Coronary artery (tissue), 2 donors: Measurements from ENCODE around the gene TRIM69.

Source experiments
- DNase-seq: peaks from one replicate; pipeline ENCODE4 v3.0.0-alpha.2; 2017; ENCODE audit warnings: low spot score
- H3K27ac ChIP-seq, 2 donors: fragments of 200-600 bp; sonication (generic); one replicate each; pipeline ENCODE4 v1.5.1; 2016 to 2019
- H3K4me3 ChIP-seq: fragments of 200-600 bp; sonication (generic); 2 replicates; pipeline ENCODE4 v1.5.1; 2016; ENCODE audit warnings: mild to moderate bottlenecking, moderate library complexity
- CTCF ChIP-seq: fragments of 200-600 bp; sonication (generic); IDR thresholded peaks from one replicate; pipeline ENCODE4 v1.5.1; 2019; ENCODE audit warnings: antibody characterized with exemption

Gene TRIM69

GRCh38 chr15:44705986-44706385 is 30.3 kb upstream of the TRIM69 start:
- DNase-seq, result no peak
- H3K4me3 ChIP-seq, result no peak overlapping the region
- no peak overlapping the region for H3K27ac ChIP-seq
- TF ChIP-seq CTCF, result no peak

- no peak for DNase-seq
Observed at GRCh38 chr15:44706401-44706800, 29.9 kb upstream of the TRIM69 start.

GRCh38 chr15:44706946-44707636 is 29.2 kb upstream of the TRIM69 start:
- H3K27ac ChIP-seq, result no peak overlapping the region
- DNase-seq, result no peak
- no peak for TF ChIP-seq CTCF
- no peak overlapping the region for H3K4me3 ChIP-seq

More at GRCh38 chr15:44706401-44706800, 29.9 kb upstream of the TRIM69 start:
- Histone ChIP-seq H3K27ac (no peak overlapping the region), H3K4me3 (no peak overlapping the region)
- TF ChIP-seq CTCF, result no peak

- DNase-seq, result no peak
- no peak for TF ChIP-seq CTCF
- peak overlapping the region; percentile 94 for H3K4me3 ChIP-seq
- H3K27ac ChIP-seq, result peak overlapping the region; percentile 96 to 99
Observed at GRCh38 chr15:44710236-44711095, 25.9 kb upstream of the TRIM69 start.

- H3K4me3 ChIP-seq, result peak within 1 kb of the TSS; percentile 94
Observed at GRCh38 chr15:44711096-44711742, 25.1 kb upstream of the TRIM69 start, which contains the start of the genes B2M and PATL2. Gene B2M, plus strand, starts transcription at chr15:44711517. Its CDS starts 30 bp downstream, at chr15:44711547. Gene PATL2, minus strand, starts transcription at chr15:44711323. Its CDS starts 34,833 bp downstream, at chr15:44676490.

More at GRCh38 chr15:44711096-44711742, 25.1 kb upstream of the TRIM69 start, which contains the start of the genes B2M and PATL2:
- peak; percentile 97 for DNase-seq
- TF ChIP-seq CTCF, result no peak
- H3K27ac ChIP-seq, result peak within 1 kb of the TSS; percentile 96 to 99
